Activated CD4-positive, alpha-beta T cell treated with anti-CD3 and anti-CD28 coated beads, Interleukin-2, Interleukin-4, amounts not matched to agents 100 ng/mL and 50 ng/mL, durations not matched to agents 16 hours and 8 hours (primary cell): ENCODE results near the gene CACNA1D.

Source experiments
- DNase-seq: peaks from one replicate; pipeline ENCODE4 v3.0.0-alpha.2; 2020; ENCODE audit warnings: low spot score

Gene CACNA1D

DNA sequence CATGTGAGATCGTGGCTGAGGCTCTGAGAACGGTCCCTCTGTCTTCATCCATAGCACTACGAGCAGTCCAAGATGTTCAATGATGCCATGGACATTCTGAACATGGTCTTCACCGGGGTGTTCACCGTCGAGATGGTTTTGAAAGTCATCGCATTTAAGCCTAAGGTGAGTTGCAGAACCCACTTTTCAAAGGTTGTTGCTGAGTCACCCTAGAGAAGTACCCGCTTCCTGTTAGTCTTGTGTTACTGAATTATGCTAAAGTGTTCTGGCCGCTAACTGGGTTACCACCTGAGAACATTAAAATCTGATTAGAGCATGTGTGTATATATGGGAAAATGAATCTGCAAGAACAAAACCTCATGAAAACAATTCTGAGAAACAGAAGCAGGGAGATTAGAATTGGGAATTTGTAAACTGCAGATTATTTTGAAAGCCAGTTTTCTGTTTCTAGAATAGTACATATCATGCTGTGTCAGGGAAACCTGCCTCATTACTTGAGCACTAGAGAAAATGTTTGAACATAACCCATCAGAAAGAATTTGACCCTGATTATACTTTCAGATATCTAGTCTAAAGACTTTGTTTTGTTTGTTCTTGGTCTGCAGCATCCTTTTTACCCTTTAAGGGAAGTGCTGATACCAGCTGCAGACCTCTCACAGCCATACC lies 259.2 kb downstream of the CACNA1D start:
- DNase-seq = peak; percentile 75

DNA sequence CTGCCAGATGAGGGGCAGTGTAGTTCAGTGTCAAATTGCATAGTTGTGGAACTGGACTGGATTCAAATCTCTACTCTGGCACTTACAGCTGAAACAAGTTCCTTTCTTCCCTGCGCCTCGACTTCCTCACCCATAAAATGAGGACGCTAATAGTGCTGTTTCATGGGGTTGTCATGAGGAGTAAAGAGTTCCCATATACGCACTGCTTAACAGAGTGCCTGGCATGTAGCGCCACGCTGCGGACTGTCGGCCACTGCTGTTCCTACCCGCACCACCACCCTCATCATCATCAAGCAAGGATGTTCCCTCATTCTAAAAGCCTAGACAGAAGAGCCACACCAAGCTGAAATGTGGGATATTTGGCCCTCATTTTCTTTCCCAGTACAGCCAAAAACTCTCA lies 259.9 kb downstream of the CACNA1D start:
- DNase-seq = no peak

DNA sequence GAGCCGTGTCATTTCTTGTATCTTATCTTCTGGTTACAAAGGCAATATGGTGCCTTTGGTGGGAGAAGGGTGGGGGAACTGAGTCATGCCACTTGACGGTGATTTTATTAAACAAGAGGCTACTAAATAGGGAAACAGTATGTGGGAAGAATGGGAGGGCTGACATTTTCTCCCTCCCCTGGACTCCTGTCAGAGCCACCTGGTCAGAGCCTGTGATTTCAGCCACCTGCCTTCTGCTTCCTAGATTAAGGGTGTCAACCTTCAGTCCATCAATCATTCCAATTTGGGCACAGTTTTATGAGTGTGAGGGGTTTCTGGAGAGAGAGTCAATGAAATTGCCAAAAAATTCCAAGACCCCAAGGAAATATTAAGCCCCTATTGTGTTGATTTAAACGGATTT lies 264.4 kb downstream of the CACNA1D start:
- no peak for DNase-seq

DNA sequence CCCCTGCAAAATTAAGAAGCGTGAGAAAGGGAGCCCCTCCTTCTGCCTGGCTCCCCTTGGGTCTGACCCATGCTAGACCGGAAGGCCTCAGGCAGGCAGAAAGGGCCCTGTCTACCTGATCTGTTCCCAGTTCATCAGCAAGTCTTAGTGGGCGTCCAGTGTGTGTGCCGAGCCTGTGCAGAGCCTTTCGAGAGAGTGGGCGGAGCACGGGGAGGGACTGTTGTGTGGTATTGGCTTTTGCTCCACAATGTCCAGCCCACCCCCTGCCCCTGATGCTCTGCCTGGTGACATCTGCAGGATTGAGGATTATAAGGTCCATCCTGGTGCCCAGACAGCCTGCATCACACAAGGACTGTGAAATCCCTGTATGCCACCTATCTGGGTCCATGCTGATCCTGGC lies 268.9 kb downstream of the CACNA1D start:
- no peak for DNase-seq

DNA sequence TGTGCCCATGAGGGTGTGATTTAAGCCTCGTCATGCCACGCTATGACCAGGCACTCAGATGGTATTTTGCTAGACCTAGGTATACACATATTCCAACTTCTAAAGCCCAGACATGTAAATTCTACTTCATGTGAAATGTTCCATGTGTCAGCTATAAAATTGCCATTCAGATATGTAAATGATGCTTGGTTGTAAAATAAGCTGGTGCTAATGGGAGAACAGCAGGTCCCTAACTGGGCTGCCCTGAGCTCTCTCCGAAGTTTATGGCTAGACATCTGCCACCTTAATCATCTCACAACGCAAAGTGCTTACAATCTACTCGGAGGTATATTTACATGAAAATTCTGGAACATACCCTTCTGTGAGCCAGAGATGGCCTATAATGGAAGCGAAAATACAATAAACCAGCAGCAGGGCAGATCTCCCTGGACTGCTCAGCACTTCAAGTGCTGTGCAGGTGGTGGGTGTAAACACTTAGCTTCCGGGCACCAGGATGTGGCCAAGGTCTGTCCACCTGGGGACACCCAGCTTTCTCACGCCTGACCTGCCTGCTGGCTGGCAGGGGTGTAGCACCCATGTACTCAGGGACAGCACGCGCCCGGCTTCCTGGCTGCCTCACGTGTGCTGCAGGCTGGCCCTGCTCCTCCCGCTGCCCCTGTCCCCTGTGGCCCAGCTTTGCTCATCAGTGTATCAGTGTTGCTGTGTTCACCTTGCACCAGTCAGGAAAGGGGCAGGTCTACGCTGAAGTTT lies 269.8 kb downstream of the CACNA1D start:
- DNase-seq = no peak

DNA sequence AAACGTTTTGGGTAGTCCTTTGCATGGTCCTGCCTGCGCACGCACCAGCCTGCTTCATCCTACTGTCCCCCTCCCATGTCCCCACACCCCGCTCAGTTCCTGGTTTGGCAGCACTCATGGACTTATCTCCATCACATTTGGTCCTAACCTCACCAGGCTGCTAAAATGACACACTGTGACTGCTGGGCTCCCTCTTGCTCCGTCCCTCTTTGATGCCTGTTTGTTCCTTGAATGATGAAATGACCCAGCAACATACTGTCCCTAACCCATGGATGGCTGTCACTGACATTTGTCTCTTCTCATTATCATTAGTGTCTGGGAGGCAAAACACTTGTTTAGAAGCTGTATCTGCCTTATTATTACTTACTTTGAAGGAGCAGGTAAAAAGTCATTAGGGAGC lies 271.3 kb downstream of the CACNA1D start:
- no peak for DNase-seq

DNA sequence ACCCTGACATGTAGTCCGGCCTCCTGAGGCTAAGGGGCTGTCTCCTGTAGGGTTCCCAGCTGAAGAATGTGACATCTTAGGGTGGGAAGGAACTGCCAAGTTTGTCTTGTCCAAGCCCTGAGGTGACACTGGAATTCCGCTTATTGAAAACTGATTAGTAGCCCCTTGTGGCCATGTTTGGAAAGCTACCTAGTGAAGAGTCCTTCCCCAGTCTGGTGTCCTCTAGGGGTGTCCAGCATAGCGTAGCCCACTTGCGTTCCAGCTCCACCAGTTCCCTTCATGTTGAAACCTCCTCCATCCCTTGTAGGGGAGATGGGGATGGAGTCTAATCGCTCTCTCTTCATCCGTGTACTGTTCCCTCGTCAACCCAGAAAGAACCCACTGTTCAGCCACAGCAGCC lies 272.3 kb downstream of the CACNA1D start:
- no peak for DNase-seq

DNA sequence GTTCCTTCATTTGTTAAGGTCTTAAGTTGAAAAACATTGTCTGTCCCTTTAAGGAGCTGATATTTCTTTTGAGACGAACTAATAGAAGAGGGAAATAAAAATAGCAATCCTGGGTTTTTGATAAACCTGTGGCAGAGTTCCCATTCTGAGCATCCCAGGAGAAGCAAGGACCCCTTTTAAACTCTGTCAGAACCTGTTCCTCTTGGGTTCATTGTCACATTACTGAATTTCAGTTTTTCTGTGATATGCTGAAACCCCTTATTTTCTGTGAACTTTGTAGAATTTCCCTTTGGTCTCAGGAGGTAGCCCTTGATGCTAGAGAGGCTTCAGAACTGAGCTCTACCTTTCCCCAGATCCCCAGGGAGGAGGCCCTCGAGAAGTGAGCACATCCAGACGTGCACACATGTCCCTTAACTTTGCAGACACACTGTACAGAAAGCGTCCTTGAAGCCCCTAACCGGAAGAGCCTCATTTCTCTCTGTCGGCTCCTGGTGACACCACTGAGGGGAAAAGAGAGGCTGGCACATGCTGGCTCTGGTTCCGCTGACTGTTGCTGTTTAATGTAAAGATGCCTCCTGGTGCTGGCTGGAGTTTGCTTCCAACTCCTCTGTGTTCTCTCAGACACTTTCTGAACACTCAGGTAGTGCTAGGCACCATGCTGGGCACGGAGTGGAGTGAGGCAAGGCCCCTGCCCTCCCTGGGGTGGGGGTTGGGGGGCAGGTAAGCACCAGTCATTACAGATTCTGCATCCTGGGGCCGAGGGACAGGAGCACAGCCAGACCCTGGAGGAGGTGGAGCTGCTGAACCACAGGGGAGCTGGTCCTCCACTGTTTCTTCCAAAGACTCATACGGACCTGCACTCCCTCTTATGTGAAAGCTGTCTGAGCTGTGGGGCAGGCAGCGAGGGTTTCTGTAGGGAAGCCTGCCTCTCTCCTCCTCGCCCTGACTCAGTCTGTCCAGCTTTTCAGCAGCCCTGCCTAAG lies 274.4 kb downstream of the CACNA1D start:
- no peak for DNase-seq

DNA sequence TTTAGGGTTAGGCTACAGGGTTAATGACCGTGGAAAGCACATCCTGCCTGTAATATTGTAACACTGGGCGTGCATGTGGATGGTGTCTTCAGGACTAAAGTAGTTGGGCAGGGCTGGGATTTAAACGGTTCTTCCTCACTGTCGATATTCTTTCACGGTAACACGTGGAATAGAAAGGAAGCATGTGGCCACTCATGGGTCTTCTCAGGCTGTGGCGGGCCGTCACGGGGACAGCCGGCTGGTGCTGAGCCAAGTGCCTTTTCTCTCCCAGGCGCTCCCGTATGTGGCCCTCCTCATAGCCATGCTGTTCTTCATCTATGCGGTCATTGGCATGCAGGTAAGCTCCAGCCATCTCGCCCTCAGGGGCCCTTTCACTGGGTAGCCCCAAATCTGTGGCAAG lies 278.2 kb downstream of the CACNA1D start:
- no peak for DNase-seq

DNA sequence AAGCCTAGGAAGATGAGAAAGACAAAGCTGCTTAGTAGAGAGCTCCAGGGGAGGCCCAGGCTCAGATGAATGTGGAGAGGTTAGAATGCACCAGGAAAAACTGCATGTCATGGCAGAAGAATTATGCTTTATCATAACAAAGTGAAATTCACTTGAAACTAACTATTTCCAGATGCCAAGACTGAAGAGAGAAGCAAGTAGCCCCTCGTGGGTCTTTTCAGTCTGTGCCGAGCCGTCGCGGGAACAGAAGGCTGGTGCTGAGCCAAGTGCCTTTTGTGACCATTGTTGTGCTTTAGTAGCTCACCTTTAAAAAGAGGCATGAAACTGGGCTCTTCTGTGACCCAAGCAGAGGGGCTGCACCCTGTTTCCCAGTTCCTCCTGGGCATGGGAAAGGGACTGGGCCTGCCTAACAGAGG lies 278.6 kb downstream of the CACNA1D start:
- DNase-seq = no peak

DNA sequence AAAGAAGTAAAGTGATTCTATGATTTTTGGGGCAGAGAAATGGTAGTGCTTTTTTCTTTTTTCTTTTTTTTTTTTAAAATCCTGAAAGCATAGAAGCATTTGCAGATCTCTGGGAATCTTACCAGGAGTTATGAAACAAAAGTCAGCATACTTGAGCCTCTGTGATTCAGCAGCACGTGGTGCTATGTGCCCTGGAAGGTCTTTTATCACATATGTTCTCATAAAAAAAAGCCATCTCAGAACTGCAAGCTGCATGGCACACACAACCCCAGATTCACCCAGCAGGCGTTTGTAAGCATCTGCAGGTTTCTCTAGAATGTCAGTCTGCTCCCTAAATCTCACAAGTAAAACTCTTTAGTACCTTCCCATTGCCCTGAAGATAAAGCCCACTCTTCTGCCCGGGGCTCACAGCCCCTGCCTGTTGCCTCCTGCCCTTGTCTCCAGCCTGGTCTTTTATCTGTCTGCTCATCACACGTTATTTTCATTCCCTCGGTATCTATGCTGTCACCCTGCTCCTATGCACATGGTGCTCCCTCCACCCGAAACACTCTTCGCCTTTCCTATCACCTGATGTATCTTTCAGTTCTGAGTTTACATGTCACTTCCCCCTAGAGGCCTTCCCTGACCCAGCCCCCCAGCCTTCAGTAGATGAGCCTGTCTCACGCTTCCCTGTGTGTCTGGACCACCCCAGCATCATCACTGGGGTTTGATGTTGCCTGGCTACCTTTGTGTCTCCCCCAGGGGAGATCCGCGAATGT lies 279.4 kb downstream of the CACNA1D start:
- DNase-seq = peak; percentile 38

DNA sequence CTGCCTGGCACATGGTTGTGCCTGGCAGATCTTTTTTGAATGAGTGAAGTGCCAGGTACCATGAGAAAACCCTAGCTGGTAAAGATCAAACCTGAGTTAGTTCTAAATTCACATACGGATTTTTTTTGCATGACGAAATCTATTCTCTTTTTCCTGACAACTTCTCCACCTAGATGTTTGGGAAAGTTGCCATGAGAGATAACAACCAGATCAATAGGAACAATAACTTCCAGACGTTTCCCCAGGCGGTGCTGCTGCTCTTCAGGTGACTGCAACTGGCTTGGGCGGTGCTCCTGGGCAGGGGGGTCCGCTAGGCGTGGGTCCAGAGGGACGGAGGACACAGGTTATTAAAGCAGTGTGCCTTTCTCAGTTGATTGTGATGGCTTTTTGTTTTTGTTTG lies 280.0 kb downstream of the CACNA1D start:
- DNase-seq = no peak

DNA sequence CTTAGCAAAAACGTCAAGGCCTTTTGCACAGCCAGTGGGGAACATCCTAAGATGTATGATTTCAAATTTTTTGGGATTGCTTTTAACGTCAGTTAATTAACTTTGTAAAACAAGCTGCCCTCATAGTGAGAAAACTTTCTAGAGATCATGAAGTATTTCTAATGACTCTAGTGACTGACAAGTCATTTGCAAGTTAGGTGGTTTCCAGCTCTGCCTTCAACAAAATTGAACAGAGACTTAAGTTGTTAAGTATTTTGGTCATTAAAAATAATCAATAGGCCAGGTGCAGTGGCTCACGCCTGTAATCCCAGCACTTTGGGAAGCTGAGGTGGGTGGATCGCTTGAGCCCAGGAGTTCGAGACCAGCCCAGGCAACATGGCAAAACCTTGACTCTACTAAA lies 280.6 kb downstream of the CACNA1D start:
- DNase-seq = no peak

DNA sequence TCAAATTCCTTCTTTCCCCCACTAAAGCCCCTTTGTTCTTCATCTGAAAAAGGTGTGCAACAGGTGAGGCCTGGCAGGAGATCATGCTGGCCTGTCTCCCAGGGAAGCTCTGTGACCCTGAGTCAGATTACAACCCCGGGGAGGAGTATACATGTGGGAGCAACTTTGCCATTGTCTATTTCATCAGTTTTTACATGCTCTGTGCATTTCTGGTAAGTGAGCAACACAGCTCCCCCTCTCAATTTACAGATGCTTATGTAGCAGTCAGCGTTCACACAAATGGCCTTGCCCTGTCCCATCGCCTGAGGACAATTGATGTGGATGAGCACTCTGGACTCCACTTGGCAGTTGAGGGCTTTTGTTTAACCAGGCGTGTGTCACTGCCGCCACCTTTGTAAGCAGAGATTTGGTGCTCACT lies 281.4 kb downstream of the CACNA1D start:
- no peak for DNase-seq

DNA sequence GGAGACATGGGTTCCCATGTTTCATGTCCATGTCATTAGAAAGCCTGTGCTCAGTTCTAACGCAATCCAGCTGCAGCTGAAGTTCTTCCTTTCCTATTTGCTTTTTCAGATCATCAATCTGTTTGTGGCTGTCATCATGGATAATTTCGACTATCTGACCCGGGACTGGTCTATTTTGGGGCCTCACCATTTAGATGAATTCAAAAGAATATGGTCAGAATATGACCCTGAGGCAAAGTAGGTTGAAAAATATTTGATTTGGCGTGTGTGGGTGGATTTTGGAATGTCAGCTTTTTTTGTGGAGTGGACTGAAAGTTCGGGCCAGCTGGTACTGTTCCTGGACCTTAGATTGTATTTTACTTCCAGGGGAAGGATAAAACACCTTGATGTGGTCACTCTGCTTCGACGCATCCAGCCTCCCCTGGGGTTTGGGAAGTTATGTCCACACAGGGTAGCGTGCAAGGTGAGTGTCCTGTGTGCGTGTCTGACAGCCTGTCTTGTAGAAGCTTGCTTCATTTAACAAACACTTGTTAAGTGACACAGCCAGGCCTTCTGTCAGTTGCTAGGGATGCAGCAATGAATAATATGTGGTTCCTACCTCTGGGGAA lies 282.2 kb downstream of the CACNA1D start:
- DNase-seq = no peak

DNA sequence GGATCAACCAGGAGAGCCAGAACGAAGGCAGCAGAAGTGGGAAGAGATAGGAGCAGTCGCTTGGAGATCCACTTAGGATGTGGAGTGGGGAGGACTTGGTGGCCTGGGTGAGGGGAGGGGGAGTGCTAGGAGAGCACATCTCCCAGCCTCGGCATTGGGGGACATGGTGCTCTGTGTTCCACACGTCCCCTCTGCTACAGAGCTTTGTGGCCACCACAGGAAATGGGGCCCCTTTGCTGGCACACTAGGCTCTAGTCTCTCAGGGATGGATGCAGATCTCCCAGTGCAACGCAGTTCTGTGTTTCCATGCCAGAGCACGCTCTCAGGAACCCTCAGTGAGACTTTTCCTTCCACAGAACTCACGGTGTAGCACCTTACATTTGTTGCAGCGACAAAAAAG lies 283.1 kb downstream of the CACNA1D start:
- no peak for DNase-seq

DNA sequence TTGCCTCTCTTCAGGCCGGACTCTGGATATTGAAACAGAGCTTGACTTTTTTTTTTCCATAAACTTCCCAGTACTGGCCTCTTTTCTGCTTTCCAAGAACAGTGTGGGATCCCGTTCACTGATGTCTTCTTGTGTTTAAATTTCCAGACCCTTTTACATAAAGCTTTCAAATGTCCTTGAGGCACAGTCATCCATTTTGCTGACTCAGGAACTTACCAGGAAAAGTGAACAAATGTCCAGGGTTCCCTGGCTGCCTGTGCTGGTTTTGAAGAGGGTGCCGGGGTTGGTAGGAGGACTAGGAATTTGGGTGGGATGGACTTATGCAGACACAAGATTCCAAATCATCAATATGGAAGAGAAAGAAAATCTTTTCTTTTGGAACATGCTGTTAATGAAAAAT lies 283.7 kb downstream of the CACNA1D start:
- no peak for DNase-seq

DNA sequence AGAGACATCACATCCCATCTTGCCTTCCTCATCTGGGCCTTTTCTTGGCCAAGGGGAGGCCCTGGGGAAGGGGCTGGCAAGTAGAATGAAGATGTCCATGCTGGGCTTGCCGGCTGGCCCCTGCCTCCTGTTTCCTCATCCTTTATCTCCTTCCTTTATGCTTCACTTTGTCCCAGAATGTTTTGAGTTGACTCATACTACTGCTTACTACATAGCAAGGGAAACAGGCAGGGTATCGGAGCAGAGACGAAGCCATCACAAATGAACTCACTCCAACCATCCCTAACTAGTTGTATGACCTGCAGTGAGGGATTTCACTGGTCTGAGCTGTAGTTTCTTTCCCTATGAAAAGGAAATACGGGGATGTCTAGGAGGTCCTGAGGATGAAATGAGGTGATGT lies 285.8 kb downstream of the CACNA1D start:
- no peak for DNase-seq

DNA sequence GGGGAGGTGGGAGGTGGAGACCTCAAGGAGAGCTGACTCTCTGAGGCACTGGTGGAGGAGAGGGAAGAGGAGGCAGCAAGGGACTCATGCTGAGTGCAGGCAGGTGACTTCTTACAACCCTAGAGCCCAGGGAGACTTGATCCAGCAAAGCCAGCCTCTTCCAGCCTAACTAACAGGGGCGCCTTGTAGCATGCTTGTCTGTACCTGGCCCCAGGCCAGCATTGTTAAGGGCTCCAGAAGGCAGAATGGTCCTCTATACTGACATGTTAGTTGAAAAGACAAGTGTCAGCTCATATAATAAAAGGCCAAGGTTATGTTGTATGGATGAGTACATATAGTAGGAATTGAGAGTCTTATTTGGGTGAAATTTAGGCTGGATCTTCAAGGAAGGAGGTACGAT lies 286.4 kb downstream of the CACNA1D start:
- DNase-seq = no peak

DNA sequence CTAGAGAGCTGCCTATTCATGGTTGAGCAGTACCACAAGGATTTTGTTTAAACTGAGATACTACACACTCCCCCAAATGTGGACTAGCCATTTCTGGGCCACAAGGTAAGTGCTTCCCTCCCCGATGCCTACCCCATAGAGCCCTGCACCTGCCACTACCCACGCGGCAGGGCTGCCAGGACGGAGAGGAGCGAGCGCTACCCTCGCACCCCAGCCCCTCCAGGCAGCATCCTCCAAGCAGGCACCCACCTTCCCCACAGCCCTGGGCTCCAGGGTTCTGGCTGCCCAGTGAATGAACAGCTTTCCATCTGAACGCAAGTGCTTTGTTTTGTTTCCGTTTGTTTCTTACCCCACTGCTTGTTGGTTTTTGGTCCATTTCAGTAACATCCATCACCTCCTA lies 292.6 kb downstream of the CACNA1D start:
- no peak for DNase-seq

DNA sequence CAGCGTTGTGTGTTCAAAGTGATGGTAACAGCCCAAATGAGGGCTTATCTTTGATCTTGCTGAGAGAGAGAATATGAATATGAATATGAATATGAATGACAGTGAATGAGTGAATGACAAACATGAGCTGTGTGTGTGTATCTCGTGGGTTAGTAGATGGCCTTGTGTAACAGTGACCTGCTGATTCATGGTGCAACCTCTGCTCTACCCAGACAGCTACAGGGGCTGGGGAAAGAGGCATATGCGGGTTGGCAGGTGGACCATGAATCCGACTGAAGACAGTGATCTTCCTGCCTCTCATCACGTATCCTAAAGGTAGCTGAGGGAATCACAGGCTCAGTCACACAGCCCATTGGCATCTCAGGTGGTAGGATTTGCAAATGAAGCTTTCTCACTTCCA lies 293.6 kb downstream of the CACNA1D start:
- no peak for DNase-seq

DNA sequence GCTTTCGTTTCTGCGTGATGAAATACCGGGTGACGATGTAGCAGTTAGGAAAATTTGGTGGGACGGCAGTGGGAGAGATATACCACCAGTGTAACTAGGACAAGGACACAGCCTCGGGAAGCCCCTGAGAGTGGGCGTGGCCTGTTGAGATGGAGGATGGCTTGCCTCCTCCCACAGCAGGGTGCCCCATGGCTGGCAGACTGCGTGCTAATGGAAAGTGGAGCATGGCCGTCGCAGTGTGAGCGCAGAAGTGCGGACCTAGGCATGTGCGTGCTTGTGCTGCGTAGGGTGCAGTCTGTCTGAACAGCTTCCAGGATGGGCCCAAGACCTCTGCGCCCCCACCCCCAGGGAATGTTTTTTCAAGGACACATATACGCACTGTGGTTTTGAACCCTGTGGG lies 295.0 kb downstream of the CACNA1D start:
- DNase-seq = no peak
